SU-DHL-6 (cell line): ENCODE measurements around the gene LRRC63.

Experiments
- H2AFZ ChIP-seq: fragments of 200-600 bp; sonication (generic); 2 replicates; pipeline ENCODE4 v1.6.1; 2014; ENCODE audit warnings: low read depth, mild to moderate bottlenecking, moderate library complexity, mixed read lengths, antibody characterized with exemption, low read length; ENCODE audit not compliant: severe bottlenecking
- H3F3A ChIP-seq: fragments of 200-600 bp; shearing (Covaris generic); 2 replicates; pipeline ENCODE4 v1.6.0; 2016; ENCODE audit warnings: antibody characterized with exemption, mild to moderate bottlenecking; ENCODE audit not compliant: insufficient read depth
- H3K27ac ChIP-seq: fragments of 200-600 bp; sonication (generic); 2 replicates; pipeline ENCODE4 v1.5.1; 2016; ENCODE audit warnings: low read depth, mild to moderate bottlenecking, low read length, moderate library complexity, mixed read lengths
- H3K27me3 ChIP-seq: fragments of 200-600 bp; sonication (generic), shearing (Covaris generic); 2 replicates; pipeline ENCODE4 v1.6.0; 2014; ENCODE audit warnings: mild to moderate bottlenecking, low read length
- H3K36me3 ChIP-seq: fragments of 200-600 bp; sonication (generic); 2 replicates; pipeline ENCODE4 v1.6.1; 2014; ENCODE audit warnings: mild to moderate bottlenecking, low read length, mixed read lengths
- H3K4me2 ChIP-seq: fragments of 300-600, 200-600 bp; shearing (Covaris generic), sonication (generic); 2 replicates; pipeline ENCODE4 v1.6.0; 2014; ENCODE audit warnings: low read length, low read depth, mild to moderate bottlenecking; ENCODE audit not compliant: poor library complexity, severe bottlenecking
- H3K4me3 ChIP-seq: fragments of 200-600 bp; sonication (generic); 2 replicates; pipeline ENCODE4 v1.5.1; 2014; ENCODE audit warnings: antibody characterized with exemption, low read length, mild to moderate bottlenecking, mixed read lengths; ENCODE audit not compliant: insufficient read depth, poor library complexity, severe bottlenecking
- H3K79me2 ChIP-seq: fragments of 200-600 bp; sonication (generic); 2 replicates; pipeline ENCODE4 v1.6.1; 2014; ENCODE audit warnings: mild to moderate bottlenecking, low read length, moderate library complexity; ENCODE audit not compliant: insufficient read depth
- H3K9ac ChIP-seq: fragments of 200-600 bp; sonication (generic); 2 replicates; pipeline ENCODE4 v1.7.0; 2014; ENCODE audit warnings: mild to moderate bottlenecking, low read length
- H3K9me2 ChIP-seq: fragments of 200-600 bp; sonication (generic); replicated peaks from 2 replicates; pipeline ENCODE4 v1.6.1; 2014; ENCODE audit warnings: low read length; ENCODE audit not compliant: insufficient read depth
- H3K9me3 ChIP-seq: fragments of 200-600 bp; sonication (generic); 2 replicates; pipeline ENCODE4 v1.6.1; 2014; ENCODE audit warnings: low read length, mixed read lengths; ENCODE audit not compliant: insufficient read depth
- H4K20me1 ChIP-seq: fragments of 200-600 bp; sonication (generic); 2 replicates; pipeline ENCODE4 v1.6.1; 2014; ENCODE audit warnings: low read depth, mild to moderate bottlenecking, antibody characterized with exemption, low read length, moderate library complexity, mixed read lengths
- CTCF ChIP-seq: fragments of 200-600 bp; sonication (generic); IDR thresholded peaks from one replicate; pipeline ENCODE4 v1.5.1; 2017; ENCODE audit warnings: antibody characterized with exemption, mild to moderate bottlenecking, low read length, moderate library complexity; ENCODE audit not compliant: insufficient read depth, poor library complexity, severe bottlenecking
- EZH2phosphoT487 ChIP-seq: fragments of 200-600 bp; sonication (generic), shearing (Covaris generic); conservative IDR thresholded peaks from 2 replicates; pipeline ENCODE4 v1.6.1; 2018; ENCODE audit warnings: mild to moderate bottlenecking, antibody characterized with exemption, low read length, moderate library complexity, mixed read lengths

LRRC63 gene

DNA sequence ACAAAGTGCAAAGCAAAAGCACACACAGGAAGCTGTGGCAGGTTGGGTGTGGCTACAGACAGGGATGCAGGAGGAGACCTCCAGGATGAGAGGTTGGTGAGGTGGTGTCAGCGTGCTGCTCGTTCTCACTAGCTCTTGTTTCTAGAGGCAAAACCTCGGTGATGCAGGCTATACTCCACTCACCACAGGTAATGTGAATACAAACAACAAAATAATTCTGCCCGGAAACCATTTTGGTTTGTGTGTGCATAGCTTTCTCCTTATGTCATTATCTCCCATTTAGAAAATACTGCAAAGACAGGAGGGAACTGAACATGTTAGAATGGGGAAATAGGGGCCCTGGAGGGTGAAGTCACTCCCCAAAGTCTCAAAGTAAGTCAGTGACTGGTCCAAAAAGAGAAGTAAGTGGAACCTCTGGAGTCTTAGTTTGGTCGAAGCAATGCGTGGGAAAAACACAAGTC lies 39.2 kb upstream of the LRRC63 start:
- Histone ChIP-seq H3K27me3 (no peaks in the 10 kb centered on the region), H3K9ac (peak overlapping the region; percentile 90; the same call in 1 of the 2 replicates), H2AFZ (no peak overlapping the region), H4K20me1 (peaks cover 58% of the 10 kb centered on the region), H3K79me2 (peaks cover 100% of the 10 kb centered on the region), H3K27ac (peak overlapping the region; percentile 99), H3F3A (peaks cover 99% of the 10 kb centered on the region), H3K9me2 (no peaks in the 10 kb centered on the region), H3K9me3 (no peaks in the 10 kb centered on the region), H3K4me2 (peak overlapping the region; percentile 98), H3K36me3 (peaks cover 19% of the 10 kb centered on the region), H3K4me3 (peak overlapping the region; percentile 41)
- TF ChIP-seq CTCF (no peak), EZH2phosphoT487 (no peak)

DNA sequence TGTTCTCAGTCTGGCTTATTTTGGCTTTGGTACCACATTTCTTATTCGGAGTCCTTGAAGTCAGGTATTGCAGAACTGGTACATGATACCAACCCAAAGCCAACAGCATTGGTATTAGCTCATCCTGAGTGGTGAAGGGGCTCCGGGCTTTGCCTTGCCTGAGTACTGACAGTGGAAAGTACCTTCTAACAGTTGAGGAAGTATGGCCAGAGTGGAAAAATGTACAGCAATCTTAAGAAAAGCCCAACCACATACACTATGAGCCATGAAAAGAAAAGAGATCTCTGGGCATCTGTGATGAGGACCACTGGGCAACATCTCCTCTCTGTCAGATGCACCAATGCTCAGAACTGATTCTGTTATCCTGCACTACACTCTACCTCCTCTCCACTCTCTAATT lies 38.1 kb upstream of the LRRC63 start:
- Histone ChIP-seq H3K9me2 (no peaks in the 10 kb centered on the region), H3K4me2 (peak overlapping the region; percentile 98), H4K20me1 (peaks cover 60% of the 10 kb centered on the region), H3K36me3 (peaks cover 30% of the 10 kb centered on the region), H3K79me2 (peaks cover 100% of the 10 kb centered on the region), H3K4me3 (peak overlapping the region; percentile 17), H3K9me3 (no peaks in the 10 kb centered on the region), H3K9ac (peak overlapping the region; percentile 90), H3K27me3 (no peaks in the 10 kb centered on the region), H3F3A (peaks cover 100% of the 10 kb centered on the region), H3K27ac (peak overlapping the region; percentile 99), H2AFZ (no peak overlapping the region)
- TF ChIP-seq EZH2phosphoT487 (no peak), CTCF (no peak)

GRCh38 chr13:46176756-46177155 lies 35.0 kb upstream of the LRRC63 start:
- H3K9me3 ChIP-seq = no peaks in the 10 kb centered on the region
- peak overlapping the region; percentile 95 for H3K4me3 ChIP-seq
- H3K36me3 ChIP-seq = peaks cover 49% of the 10 kb centered on the region
- H3K79me2 ChIP-seq = peaks cover 100% of the 10 kb centered on the region
- TF ChIP-seq EZH2phosphoT487 = no peak
- no peak for TF ChIP-seq CTCF
- peak overlapping the region; percentile 99 for H3K27ac ChIP-seq
- peaks cover 64% of the 10 kb centered on the region for H4K20me1 ChIP-seq
- peaks cover 100% of the 10 kb centered on the region for H3F3A ChIP-seq
- H3K9me2 ChIP-seq = no peaks in the 10 kb centered on the region
- peak overlapping the region; percentile 90 for H3K9ac ChIP-seq
- no peaks in the 10 kb centered on the region for H3K27me3 ChIP-seq
- H3K4me2 ChIP-seq = peak overlapping the region; percentile 98
- no peak overlapping the region for H2AFZ ChIP-seq
